Fibroblast of the conjunctiva (primary cell): Measurements from ENCODE around the gene EVC.
A peak's percentile ranks its signal among the peaks of the same experiment; 100 is the strongest.

Experiments used
- DNase-seq: peaks from one replicate; pipeline ENCODE4 v3.0.0-alpha.2; 2010; ENCODE audit warnings: low read depth

Gene EVC

DNA sequence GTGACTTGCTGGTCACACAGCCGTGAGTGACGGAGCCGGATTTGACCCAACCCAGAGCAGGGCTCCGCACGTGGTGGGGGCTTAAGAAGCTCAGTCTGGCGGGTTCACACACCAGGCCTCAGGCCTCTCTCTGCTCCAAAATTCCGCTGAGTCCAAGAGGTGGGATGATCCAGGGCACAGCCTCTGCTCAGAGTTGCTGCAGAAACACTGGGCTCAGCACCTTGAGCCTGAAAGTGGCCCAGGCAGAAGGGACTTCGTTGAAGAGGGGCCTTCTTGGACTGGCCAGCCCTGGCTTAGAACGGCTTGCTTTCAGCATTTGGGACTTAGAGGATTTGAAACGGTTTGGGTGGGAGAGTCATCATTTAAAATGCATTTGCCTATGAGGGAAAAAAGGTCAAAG is 21.2 kb downstream of the EVC start:
- DNase-seq: no peak

DNA sequence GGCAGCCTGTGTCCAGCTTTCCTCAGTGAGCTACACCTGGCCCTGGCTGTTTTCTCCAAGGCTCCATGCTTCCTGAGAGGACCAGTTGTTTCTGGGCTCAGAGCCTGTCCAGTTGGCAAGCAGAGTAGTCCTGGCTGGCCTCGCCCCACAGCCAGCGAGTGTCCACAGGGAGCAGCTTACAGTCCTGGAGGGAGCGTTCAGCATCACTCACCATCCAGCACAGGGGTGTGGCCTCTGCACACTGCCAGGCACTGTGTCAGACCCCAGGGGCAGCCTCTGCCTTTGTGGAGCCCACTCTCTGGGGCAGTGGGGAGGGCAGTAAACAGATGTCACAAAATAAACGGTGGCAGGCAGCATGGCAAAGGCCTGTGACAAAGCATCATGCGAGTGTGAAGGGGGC is 23.9 kb downstream of the EVC start:
- no peak for DNase-seq

DNA sequence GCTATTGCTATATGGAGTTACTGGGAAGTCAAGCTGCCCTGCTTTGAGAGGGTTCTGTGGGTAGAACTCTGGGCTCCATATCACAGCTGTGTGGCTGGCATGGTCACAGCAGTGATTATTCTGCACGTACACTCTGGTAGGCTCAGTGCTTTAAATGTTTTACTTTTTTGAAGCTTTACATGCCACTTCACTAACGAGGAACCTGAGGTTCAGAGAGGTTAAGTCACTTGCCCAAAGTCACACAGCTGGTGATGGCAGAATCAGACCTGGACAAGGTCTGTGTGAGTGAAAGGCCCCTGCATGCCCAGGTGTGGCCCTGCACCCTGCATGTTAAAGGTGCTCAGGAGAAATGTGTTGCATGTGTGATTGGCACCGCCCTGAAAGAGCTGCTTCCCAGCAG is 24.5 kb downstream of the EVC start:
- DNase-seq: no peak

DNA sequence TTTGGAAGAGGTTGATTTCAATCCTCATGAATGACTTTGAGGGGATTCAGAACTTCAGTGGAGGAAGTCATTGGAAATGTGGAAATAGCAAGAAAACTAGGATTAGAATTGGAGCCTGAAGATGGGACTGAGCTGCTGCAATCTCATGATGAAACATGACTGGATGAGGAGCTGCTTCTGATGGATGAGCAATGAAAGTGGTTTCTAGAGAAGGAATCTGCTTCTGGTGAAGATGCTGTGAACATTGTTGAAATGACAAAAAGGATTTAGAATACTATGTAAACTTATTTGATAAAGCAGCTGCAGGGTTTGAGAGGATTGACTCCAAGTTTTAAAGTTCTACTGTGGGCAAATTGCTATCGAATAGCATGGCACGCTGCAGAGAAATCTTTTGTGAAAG is 27.1 kb downstream of the EVC start:
- no peak for DNase-seq

DNA sequence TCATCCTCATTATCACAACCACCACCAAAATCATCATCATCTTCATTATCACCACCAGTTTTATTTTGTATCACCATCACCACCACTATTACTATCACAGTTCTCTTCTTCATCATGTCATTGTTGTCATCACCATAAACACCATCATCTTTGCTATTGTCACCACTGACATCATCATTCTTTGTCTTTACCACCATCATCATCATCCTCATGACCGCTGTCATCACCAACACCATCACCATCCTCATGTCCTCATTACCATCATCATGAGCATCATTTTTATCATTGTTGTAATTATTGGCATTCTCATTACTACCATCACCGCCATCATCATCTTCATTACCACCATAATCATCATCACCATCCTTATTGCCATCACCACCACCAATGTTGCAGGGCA is 31.4 kb downstream of the EVC start:
- no peak for DNase-seq

DNA sequence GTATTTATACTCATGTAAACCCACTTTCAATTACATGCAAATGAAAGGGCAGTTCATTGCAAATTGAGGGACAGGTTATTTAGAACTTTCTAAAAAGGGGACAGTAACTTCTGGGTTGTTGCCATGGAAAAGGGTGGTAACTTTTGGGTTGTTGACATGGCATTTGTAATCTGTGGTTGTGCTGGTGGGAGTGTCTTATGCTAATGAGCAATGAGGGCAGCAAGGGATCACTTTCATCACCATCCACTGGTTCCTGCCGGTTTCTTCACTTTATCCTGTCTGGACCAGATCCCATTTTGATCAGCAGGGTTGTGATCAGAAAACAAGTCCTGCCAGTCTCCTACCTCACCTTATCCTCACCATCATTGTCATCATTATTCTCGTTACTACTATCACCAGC is 32.0 kb downstream of the EVC start:
- no peak for DNase-seq

DNA sequence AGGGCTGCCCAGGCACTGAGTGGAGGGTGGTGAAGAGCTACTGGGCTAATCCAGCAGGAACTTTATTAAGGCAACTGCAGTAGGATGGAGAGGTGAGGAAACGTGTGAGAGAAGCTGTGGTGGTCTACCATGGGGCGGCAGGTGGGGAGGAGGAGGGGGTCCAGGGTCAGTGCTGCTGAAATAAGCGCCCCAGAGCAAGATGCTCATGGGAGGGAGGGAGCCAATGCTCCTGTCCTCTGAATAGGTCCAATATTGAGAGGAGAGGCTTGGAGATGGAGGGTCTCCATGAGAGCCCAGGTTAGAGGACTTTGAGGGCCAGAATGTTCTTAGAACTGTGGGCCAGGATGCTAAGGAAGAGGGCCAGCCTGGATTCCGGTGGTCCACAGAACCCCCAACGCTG is 35.2 kb downstream of the EVC start:
- no peak for DNase-seq

DNA sequence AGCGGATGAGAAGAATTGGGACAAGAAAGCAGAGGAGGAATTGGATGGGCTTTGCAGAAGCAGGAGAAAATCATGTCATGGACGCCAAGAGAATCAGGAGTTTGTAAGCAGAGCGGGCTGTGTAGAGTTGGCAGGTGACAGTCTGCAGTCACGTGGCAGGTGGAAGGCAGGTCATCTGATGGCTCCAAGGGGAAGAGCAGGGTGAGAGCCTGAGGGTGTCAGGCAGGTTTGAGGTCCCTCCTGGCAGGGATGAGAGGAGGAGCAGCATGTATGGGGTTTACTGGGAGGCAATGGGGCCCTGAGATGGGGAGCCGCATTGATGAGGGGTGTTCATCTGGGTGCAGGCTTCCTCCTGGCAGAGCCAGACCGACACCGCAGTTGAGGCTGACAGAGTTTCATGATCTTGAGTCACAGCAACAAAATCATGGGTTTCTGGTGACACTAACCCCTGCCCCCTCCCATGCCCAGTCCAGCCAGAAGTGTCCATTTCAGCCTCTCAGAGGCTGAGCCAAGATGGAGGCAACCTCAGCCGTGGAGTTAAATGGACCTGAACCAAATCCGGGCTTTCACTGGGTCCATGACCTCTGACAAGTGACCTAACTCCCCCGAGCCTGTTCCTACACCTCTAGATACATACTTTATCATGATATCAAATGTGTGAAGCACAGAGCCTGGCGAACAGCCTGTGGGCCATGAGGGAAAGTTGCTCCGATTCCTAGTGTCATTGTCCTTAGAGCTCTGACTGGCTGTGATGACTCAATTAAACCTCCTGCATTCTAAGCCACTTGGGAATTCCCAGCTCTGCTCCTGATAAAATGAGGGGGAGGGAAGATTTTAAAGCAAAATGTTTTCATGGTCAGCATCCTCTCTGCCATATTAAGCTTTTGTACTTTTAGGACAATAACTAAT is 36.1 kb downstream of the EVC start:
- DNase-seq: no peak

DNA sequence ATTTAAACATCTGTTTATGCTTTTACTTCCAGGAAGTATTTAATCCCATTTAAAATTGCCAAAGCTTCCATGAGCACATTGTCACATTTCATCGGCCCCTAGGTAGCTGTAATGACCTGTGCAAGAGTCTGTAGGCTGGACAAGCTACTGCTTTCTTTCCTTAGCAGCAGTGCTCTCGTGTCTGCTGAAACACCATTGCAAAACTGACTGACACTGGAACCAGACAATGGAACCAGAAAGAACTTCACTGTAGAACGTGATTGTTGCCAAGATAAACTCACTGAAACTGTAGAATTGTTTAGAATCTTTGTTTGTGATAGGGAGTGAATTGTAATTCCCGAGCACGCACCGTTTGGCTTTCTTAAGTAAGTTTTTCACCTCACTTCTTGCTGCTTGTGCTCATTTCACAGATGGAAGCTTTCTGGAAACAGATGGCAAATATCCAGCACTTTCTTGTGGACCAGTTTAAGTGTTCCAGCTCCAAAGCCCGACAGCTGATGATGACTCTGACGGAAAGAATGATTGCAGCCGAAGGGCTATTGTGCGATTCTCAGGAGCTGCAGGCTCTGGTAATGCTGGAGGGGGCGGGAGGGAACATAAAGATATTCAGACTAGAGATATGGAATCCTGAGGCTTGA is 36.9 kb downstream of the EVC start:
- peak; percentile 98 for DNase-seq

DNA sequence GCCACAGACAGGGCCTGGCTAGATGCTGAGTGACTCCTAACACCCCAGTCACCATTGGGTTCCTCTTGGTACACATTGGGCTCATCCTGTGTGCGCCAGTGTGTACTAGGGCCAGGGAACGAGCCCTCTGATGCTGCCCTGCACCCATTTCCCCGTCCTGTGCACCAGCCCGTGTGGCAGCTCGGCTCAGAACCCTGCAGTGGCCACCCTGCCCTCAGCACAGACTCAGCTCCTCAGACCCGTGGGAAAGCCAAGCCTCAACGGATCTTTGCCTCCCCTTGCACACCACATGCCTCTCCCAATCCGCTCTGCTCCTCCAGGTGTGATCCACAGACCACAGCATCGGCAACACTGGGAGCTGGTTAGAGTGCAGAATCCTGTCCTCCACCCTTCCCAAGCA is 38.6 kb downstream of the EVC start:
- DNase-seq: no peak

DNA sequence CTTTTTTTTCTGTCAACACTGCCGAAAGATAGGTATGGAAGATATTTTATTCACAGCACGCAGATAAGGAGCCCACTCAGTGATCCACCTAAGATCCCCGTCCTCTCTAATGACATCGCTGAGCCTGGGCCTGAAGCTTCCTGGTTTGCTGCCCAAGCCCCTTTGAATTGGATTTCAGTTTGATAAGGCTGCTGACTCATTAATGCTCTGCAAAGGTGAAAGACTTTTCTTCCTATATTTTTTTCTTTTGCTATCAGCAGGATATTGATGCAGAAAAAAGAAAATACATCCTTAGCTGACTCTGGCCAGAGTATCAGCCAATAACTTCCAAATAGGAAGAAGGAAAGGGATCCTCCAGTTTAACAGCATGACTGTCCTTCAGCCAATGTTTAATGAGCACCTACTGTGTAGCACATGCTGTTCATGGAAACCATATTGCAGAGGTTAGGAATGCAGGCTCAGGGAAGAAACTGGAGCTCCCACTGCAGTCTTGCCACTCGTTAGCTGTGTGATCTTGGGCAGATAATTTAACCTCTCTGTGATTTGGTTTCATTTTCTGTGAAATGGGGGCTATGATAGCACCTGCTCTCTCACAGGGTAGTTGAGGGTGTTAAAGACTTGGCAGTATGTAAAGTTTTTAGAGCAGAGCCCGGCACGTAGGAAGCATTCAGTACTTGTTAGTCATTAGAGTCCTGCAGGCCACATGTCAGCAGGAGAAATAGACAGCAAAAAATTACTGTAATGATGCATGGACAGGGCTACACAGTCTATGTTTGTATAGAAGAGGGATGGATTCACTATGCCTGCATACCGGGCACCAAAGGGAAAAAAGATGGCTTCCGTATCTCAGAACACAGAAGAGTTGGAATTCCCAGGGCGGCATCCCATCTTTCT is 39.3 kb downstream of the EVC start:
- peak; percentile 47 for DNase-seq

DNA sequence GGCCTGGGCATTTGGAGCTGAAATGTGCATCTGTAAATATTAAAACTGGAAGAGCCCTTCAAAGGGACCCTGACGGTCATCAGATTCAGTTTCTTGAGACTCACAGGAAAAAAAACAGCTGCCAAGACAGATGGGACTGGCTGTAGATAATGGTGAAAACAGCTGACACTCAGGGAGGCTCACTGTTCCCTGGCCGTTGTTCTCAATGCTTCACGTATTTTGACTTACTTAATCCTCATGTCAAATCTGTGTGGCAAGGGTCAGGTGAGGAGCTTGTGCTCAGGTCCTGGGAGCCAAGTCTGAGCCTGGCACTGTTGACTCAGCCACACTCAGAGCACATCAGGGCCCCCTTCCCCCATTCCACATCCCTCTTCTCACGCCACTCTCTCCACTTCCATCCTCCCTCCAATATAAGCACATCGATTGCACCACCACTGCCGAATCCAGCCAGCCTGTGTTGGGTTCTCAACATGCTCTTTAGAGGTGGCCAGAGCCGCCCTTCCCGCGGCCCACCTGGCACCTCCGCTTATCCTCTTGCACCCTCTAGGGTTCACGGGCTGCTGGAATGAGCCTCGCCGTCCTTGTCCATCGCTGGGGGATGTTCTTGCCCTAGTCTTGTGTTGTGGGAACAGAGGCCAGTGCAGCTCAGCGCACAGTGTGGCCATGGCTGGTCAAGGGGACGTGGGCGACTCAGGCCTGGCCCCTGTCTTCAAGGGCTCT is 40.1 kb downstream of the EVC start:
- peak; percentile 91 for DNase-seq

DNA sequence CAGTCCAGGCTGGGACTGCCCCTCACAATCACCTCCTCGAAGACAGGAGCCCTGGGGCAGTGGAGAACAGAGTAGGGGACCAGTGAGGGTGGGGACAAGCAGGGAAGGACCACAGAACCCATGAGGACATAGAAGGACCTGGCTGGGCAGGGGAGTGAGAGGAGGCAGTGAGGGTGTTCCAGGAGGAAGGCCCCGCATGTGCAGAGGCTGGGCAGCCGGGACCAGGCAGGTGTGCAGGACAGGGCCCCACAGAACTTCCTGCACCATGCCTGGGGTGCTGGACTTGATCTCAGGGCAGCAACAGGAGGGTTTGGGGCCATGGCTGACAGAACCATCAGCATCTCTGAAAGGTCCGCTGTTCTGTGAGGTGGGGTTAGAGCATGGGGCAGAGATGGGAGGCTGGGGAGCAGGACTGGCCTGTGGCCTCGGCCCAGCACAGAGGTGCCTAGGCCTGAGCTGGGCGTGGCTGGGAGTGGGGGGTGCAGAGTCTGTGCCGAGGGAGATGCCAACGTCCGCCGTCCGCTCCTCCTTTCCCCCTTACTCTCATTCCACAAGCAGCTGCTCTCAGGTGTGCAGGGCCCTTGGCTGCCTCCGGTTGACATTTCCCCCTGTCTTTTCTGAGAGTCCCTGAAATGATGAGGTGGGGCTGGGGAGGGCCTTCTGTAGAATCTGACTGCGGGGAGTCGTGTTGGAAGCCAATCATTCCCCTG is 40.8 kb downstream of the EVC start:
- no peak for DNase-seq

DNA sequence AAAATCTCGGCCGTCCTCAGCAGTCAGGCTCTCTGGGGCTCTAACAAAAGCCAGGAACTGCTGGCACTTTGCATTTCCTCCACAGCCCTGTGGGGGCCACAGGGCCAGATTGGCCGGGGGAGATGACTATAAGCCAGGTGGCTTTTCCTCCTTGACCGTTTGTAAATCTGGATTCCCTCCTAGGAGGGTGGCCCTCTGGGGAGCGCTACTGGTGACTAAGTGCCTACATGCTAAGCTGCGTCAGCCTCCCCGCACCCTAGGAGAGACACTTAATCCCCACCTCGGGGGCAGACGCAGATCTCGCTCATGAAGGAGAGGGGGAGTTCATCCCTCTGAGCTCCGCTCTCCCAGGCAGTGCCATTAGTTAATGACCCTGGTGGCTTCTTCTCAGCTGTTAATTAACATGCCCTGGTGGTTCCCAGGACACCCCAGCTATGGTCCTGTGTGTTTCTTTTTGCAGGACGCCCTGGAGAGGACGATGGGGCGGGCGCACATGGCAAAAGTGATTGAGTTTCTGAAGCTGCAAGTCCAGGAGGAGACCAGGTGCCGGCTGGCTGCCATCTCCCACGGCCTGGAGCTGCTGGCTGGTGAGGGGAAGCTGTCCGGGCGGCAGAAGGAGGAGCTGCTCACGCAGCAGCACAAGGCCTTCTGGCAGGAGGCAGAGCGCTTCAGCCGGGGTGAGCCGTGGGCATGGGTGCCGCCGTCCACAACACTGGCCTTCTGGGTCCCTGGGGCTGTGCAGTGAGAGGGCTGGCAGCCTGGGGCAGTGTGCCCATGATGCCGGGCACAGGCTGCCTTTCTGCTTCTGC is 41.6 kb downstream of the EVC start:
- peak; percentile 67 for DNase-seq

DNA sequence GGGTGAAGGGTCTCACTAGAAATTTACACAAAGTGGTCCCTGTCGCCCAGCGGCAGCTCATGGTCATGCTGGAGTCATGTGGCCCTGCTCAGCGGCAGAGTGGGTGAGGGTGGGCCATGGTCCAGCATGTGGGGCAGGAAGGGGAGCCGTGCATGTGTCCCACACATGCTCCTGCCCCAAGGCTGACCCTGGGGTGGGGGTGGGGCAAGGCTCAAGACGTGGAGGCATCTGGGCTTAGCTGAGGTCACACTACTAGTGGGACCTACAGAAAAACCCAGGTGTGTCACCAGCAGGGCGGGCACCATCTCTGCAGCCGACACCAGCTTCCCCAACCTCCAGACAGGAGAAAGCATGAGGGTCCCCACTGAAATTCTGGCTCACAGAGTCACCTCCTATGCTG is 42.4 kb downstream of the EVC start:
- no peak for DNase-seq

DNA sequence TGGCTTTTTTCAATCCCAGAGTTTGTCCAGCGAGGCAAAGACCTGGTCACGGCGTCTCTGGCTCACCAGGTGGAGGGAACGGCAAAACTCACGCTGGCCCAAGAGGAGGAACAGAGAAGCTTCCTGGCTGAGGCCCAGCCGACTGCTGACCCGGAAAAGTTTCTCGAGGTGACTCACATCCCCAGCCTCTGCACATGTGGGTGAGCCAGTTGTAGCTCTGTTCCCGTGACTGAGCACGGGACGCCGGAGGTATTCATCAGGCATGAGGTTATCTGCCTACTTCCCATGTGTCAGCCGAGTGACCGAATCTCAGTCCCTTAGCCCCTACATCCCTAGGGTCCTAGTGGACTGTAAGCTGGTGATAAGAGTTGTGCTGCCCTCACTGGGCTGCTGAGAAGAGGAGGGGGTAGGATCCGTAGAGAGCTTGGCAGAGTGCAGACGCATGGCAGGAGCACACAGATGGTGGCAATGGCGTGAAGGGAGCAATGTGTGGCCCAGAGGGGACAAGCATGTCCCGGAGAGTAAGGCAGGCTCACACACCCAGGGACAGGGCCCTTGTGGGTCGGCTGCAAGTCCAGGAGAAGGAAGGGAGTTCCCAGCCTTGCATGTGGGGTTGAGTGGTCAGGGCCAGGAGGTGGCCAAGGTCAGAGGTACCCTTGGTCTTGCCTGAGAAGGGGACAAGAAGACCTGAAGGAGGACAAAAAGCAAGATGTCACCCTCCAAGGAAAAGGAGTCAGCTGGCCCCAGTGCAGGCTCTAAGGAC is 42.9 kb downstream of the EVC start:
- DNase-seq: peak; percentile 63

DNA sequence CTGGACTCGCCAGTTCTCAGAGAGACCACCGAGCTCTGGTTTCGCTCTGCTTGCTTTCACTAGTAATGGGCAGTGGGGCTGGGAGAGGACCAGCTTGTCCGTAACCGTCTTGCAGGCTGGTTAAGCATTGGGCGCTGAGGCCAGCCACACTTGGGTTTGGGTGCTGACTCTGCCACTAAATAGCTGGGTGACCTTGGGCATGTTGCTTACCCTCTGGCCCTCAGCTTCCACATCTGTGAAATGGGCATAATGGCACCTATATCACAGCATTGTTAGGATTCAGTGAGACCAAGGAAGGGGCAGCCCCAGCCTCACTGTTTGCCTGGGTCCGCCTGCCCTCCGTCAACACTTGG is 43.5 kb downstream of the EVC start:
- DNase-seq: no peak

DNA sequence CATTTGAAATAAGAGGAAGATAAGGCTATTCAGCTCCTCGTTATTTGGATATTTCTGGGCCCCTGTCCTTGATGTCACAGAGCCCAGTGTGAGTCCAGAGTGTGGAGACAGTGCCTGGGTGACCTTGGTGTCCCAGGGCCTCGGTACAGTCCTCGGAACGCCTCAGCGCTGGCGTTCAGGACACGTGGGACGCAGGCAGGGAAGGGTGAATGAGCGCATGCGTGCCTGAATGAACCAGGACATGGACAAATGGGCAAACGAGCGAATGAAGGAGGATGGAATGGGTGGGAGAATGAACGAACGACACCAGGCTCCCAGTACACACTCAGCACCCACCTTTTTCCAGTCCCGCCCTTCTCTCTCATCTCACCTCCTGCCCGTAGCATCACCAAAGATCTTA is 44.2 kb downstream of the EVC start:
- DNase-seq: no peak

DNA sequence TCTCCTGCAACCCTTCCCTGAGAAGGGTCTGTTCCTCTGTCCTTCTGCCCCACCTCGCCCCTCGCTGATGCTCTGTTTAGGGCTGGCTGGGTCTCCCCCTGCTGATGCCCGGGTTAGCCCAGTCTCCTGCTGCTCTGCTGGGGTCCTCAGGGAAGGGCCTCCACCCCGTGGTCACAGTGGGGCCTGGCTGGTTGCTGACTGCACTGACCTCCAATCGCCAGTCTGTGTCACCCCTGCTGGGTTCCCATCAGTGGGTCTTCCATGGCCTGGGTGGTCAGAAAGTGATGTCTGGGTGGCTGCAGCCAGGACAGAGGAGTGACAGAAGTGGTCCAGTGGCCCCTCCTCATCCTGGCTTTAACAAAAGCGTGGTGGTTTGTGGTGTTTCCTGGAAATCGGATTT is 44.7 kb downstream of the EVC start:
- DNase-seq: no peak

DNA sequence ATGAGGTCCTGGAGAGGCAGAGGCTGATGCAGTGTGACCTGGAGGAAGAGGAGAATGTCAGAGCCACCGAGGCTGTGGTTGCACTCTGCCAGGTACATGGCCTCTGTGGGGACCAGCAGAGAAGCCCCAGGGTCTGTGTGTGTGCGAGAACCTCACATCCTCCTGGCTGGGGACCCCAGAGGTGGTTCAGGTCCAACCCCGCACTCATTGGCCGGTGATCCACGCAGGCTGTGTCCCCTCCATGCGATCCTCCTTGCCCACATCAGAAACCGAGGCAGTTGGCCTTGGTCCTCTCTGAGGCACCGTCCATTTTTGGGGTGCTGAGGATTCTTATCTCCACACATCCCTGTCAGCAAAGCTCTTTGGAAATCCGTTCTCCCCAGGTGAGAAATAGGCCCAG is 45.3 kb downstream of the EVC start:
- DNase-seq: no peak
